Superior temporal gyrus (tissue), 1 donor: ENCODE data around the gene DAZAP1.

Experiments used
- DNase-seq: peaks from one replicate; pipeline ENCODE4 v3.0.0-alpha.2; 2016; ENCODE audit errors: extremely low spot score

The DAZAP1 gene

GRCh38 chr19:1407528-1408299 is at the start of gene DAZAP1:
Gene DAZAP1, plus strand, starts transcription at chr19:1407586. Its CDS starts 188 bp downstream, at chr19:1407774.
- no peak for DNase-seq

DNA sequence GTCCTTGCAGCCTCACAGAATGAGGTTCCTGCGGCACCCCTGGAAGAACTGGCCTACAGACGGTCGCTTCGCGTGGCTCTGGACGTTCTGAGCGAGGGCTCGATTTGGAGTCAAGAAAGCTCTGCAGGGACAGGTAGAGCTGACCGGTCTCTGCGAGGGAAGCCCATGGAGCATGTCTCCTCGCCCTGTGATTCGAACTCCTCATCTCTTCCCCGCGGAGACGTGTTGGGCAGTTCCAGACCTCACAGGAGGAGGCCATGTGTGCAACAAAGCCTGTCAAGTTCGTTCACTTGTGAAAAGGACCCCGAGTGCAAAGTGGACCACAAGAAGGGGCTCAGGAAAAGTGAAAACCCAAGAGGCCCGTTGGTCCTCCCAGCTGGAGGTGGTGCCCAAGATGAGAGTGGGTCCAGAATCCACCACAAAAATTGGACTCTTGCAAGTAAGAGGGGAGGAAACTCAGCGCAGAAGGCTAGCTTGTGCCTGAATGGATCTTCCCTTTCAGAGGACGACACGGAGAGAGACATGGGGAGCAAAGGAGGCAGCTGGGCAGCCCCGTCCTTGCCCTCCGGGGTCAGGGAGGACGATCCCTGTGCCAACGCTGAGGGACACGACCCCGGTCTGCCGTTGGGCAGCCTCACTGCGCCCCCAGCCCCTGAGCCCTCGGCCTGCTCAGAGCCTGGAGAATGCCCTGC is 47.1 kb upstream of the DAZAP1 start:
- no peak for DNase-seq

DNA sequence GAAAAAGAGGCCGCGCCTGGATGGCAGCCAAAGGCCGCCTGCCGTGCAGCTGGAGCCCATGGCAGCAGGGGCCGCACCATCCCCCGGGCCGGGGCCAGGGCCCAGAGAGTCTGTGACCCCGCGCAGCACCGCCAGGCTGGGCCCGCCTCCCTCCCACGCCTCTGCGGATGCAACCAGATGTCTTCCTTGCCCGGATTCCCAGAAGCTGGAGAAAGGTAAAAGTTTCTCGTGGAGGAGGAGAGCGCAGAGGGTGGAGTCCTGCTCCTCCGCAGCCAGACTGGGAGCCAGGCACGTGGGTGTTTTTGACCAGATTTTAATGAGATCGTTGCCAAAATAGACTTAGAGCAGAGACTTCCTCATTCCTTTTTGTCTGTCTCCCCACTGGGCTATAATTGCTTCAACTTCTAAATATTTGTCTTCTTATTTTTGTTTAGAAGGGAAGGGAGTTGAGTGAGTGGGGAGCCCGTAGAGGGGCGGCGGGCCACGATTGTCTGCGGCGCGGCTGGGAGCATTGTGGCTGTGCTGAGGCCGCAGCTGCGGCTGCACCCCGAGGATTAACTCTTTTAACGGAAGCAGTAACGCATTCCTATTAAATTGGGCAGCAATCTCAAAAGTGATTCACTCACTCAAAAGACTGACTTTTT is 46.4 kb upstream of the DAZAP1 start:
- DNase-seq = peak; percentile 83

GRCh38 chr19:1361601-1362386 is 45.6 kb upstream of the DAZAP1 start:
- DNase-seq = no peak

DNA sequence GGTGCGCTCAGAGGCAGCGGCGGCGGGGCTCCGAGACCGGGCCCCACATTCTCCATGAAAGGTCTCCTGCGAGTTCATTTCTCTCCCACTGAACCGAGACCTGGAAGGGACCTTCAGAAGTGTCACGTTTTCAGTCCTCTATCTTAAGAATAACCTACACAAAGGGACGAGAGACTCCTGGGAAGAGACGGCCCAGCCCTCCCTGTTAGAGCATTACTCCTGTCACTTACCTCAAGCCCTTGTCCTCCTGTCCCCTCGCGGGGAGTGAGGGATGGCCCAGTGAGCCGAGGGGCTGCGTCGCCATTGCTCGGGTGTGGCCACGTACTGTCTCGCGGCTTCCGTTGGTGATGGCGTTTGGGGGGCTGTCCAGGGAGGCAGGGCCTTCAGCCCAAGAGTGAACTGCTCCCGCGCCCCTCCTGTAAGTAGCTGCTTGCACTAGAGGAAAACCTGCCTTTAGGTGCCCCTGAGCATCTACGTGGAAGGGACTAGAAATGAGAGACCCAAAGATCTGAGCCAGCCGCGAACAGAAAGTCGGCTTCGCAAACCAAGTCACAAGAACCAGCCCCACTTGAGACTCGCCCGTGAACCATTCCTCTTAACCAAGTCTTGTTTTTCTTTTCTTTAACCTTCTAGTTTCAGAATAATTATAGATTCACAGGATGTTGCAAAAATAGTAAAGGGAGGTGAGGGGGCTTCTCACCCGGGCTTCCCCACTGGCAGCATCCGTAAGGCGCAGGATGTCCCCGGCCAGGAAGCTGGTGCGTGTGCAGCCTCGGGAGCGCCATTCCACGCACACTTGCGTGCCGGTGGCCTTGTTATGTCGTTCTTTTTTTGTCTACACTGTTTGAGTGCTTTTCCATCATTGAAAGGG is 44.8 kb upstream of the DAZAP1 start:
- DNase-seq = no peak

DNA sequence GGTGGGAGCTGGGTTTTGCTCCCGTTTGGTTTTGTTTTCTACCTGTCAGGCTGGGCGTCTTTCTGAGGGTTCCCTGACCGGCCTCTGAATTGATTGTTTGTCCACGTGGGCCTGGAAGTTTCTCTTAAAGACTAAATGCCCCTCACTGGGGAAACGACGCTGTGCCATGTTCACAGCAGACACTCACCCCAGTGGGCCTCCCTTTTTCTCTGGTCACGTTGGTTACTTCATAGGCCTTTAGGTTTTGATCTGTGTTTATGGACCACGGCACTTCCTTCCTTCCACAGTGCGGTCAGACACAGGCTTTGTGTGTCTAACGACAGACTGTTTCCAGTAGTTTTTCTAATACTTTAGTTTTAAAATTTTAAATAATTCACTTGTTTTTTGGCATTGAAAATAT is 43.8 kb upstream of the DAZAP1 start:
- DNase-seq = no peak

DNA sequence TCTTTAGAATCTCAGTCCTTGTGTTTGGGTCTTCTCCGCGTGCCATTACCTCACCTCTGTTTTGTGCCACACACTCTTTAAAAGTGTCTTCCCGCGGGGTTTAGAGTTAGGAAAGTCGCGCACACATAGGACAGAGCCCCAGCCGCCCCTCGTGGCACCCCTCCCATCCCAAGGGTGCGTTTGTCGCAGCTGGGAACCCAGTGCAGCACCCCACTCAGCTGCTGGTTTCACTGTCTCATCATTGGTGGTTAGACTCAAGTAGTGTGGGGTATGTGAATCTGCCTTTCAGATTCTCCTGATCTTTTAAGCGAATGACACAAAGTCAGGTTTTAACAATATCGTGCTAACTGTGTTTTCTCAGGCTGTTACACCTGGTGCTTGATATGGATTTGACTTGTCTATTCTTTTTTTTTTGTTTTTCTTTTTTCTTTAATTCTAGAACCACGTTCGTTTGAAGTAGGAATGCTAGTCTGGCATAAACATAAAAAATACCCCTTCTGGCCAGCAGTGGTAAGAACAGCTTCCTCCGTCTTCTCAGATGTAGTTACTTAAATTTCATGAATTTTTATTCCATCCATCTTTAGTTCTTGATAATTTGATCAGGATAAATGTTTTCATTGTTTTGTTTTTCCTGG is 43.2 kb upstream of the DAZAP1 start:
- no peak for DNase-seq

- no peak for DNase-seq
Measured at GRCh38 chr19:1365319-1366269, 41.8 kb upstream of the DAZAP1 start.

- no peak for DNase-seq
Measured at GRCh38 chr19:1366296-1366695, 41.1 kb upstream of the DAZAP1 start.

DNA sequence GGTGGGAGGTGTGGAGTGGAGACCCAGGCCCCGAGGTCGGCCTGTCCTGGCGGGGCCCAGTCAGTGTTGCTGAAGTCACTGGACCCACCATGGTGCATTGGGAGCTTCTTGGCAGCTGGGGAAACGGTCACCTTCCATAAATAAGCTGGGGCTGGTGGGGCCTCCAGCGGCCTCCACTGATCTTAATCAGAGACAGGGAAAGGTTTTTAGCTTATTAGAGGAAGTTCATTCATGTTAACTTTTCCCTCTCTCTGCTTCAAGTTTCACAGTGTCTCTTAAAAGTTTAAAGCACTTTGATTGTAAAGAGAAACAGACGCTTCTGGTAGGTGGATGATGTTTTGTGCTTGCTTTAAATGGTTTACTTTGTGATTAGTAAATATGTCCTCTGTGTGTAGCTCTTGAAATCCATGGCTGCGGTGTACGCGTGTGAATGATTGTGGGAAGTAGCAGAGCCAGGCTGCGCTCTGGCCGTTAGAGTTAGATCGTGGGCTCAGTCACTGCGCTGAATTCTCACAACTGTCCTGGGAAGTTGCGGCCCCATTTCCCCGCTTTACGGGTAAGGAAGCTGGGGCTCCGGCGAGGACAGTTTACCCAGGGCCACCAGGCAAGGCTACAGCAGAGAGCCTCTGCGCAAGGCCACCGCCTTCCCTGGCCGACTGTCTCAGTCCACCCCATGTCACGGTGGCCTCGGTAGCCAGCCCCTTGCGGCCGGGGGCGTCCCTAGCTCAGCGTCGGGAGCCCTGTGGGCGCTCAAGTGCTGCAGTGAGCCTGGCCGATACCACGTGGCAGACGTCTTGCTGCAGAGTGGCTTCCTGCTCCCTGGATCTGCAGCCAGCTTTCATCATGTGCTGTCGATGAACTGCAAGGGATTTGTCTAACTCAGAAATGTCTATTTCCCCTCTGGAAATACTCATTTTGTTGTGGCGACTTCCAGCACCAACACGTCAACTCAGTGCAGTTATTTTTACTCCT is 40.2 kb upstream of the DAZAP1 start:
- no peak for DNase-seq

DNA sequence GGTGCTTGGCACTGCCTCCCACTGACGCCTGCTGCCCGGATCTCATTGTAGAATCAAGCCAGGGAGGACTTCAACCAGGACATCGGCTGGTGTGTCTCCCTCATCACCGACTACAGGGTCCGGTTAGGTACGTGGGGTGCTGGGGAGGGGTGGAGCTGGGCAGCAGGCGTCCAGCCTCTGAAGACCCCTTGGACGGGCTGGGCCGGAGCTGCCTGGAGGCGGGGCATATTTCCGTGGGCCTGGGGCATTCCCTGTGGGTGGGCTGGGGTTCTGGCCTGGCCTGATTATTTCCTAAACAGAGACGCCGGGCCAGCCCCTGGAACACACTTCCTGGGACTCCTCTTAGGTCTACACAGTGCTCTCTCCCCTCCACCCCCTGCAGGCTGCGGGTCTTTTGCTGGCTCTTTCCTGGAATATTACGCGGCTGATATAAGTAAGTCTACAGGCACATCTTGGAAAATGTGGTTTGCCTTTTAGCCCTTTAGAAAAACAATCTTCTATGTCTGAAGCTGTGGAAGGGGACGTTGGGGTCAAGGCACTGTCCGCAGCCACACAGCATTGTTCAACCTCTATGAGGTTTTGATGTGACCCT is 38.1 kb upstream of the DAZAP1 start:
- no peak for DNase-seq

DNA sequence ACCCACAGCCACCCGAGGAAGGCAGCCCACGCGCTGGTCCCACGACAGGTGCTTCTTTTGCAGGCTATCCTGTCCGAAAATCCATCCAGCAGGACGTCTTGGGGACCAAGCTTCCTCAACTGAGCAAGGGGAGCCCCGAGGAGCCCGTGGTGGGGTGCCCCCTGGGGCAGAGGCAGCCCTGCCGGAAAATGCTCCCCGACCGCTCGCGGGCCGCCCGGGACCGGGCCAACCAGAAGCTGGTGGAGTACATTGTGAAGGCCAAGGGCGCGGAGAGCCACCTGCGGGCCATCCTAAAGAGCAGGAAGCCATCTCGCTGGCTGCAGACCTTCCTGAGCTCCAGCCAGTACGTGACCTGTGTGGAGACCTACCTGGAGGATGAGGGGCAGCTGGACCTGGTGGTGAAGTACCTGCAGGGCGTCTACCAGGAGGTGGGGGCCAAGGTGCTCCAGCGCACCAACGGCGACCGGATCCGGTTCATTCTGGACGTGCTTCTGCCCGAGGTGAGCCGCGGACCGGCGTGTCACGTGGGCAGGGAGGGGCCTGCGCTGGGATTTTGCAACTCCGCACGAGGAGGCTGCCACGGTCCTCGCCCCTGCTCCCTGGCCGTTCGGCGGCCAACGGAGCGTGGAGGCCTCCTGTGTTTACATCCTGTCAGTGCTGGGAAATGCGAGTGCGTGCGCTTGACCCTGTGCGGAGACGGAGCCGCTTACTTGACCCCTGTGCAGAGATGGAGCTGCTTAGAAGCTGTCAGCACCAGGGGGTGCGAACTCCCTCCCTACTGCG is 36.6 kb upstream of the DAZAP1 start:
- DNase-seq = no peak

DNA sequence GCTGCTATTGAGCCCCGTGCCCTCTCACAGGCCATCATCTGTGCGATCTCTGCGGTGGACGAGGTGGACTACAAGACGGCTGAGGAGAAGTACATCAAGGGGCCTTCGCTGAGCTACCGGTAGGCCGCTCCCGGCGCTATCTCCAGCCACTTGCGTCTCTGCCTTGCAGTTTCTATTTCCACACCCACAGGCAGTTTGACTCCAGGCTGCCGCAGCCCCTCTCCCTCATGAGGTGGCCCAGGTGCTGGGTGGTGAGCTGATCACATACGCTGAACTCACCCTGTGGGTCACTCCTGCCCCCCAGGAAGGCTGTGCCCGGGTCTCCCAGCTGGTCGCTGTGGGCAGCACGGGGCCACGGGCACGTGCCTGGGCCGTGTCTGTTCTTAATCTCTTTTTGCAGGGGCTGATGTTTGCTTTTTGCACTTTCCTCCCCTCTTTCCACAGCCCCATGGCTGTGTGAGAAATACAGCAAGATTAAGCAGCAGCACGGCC is 34.3 kb upstream of the DAZAP1 start:
- DNase-seq = no peak

GRCh38 chr19:1373534-1374249 is 33.7 kb upstream of the DAZAP1 start:
- peak; percentile 39 for DNase-seq

DNA sequence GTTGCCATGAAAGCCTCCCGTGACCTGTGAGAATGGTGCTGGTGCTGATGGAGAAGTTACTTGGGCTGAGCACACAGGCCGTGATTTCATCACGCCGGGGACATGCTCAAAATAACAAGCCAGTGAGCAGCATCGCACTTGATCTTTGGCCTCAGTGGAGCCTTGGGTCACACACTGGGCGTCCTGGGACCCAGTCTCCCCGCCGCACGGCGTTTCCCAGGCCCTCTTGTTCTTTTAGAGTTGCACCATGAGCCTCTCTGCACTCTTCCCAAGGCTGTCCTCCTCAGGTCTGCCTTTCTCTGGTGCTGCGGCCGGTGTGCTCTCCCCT is 33.2 kb upstream of the DAZAP1 start:
- no peak for DNase-seq

GRCh38 chr19:1376415-1376805 is 31.0 kb upstream of the DAZAP1 start:
- DNase-seq = no peak
